Measurements from ENCODE around the gene RMDN3. TPM values are rescaled to one million over a fixed set of nuclear protein-coding genes. Genes with fewer than 3 reads are reported as not detected.

The RMDN3 gene
- total and polyA plus RNA-seq, 2 of the 13 experiments (the other 11 are each of a cell fraction or from before 2014, with no cell fraction given) = 16.8 to 19.5 TPM

DNA sequence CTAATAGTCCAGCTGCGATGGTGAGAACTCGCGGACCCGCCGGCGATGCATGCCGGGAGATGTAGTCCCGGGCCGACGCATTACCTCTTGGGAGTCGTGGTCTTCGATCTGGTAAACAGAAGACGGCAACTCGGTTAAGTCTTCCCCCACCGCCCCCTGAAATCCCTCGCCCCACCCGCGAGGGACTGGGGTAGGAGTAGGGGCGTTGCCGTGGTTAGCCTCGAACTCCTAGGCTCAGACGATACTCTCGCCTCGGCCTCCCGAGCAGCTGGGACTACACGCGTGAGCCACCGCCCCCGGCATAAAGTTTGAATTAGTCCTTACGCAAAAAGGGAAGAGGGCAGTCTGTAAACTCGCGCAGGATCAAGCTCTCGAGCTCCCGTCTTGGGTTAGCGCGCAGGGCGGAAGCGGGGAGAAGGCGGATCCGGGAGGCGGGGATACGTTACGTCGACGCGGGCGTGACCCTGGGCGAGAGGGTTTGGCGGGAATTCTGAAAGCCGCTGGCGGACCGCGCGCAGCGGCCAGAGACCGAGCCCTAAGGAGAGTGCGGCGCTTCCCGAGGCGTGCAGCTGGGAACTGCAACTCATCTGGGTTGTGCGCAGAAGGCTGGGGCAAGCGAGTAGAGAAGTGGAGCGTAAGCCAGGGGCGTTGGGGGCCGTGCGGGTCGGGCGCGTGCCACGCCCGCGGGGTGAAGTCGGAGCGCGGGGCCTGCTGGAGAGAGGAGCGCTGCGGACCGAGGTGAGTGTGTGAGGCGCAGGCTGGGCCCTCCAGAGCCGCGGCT is 60.2 kb downstream of the RMDN3 start, which contains the start of gene RAD51 (continued):
- no peak for TF ChIP-seq ZSCAN31 (CRISPR knock-in tag; IDR thresholded peaks at IDR 0.05; ENCODE audit: low read depth)
- no peak for TF ChIP-seq TAF15 (IDR thresholded peaks at IDR 0.05; ENCODE audit: low read depth, low read length, poor library complexity, severe bottlenecking)
- no peak for TF ChIP-seq SRSF4 (IDR thresholded peaks at IDR 0.05; ENCODE audit: low read depth, low read length, poor library complexity, severe bottlenecking)
- no peak for TF ChIP-seq ZBTB1 (CRISPR knock-in tag; IDR thresholded peaks at IDR 0.05; ENCODE audit: borderline replicate concordance)
- TF ChIP-seq, protein P1, sequence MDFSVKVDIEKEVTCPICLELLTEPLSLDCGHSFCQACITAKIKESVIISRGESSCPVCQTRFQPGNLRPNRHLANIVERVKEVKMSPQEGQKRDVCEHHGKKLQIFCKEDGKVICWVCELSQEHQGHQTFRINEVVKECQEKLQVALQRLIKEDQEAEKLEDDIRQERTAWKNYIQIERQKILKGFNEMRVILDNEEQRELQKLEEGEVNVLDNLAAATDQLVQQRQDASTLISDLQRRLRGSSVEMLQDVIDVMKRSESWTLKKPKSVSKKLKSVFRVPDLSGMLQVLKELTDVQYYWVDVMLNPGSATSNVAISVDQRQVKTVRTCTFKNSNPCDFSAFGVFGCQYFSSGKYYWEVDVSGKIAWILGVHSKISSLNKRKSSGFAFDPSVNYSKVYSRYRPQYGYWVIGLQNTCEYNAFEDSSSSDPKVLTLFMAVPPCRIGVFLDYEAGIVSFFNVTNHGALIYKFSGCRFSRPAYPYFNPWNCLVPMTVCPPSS (IDR thresholded peaks at IDR 0.05) = no peak
- TF ChIP-seq, protein P2, sequence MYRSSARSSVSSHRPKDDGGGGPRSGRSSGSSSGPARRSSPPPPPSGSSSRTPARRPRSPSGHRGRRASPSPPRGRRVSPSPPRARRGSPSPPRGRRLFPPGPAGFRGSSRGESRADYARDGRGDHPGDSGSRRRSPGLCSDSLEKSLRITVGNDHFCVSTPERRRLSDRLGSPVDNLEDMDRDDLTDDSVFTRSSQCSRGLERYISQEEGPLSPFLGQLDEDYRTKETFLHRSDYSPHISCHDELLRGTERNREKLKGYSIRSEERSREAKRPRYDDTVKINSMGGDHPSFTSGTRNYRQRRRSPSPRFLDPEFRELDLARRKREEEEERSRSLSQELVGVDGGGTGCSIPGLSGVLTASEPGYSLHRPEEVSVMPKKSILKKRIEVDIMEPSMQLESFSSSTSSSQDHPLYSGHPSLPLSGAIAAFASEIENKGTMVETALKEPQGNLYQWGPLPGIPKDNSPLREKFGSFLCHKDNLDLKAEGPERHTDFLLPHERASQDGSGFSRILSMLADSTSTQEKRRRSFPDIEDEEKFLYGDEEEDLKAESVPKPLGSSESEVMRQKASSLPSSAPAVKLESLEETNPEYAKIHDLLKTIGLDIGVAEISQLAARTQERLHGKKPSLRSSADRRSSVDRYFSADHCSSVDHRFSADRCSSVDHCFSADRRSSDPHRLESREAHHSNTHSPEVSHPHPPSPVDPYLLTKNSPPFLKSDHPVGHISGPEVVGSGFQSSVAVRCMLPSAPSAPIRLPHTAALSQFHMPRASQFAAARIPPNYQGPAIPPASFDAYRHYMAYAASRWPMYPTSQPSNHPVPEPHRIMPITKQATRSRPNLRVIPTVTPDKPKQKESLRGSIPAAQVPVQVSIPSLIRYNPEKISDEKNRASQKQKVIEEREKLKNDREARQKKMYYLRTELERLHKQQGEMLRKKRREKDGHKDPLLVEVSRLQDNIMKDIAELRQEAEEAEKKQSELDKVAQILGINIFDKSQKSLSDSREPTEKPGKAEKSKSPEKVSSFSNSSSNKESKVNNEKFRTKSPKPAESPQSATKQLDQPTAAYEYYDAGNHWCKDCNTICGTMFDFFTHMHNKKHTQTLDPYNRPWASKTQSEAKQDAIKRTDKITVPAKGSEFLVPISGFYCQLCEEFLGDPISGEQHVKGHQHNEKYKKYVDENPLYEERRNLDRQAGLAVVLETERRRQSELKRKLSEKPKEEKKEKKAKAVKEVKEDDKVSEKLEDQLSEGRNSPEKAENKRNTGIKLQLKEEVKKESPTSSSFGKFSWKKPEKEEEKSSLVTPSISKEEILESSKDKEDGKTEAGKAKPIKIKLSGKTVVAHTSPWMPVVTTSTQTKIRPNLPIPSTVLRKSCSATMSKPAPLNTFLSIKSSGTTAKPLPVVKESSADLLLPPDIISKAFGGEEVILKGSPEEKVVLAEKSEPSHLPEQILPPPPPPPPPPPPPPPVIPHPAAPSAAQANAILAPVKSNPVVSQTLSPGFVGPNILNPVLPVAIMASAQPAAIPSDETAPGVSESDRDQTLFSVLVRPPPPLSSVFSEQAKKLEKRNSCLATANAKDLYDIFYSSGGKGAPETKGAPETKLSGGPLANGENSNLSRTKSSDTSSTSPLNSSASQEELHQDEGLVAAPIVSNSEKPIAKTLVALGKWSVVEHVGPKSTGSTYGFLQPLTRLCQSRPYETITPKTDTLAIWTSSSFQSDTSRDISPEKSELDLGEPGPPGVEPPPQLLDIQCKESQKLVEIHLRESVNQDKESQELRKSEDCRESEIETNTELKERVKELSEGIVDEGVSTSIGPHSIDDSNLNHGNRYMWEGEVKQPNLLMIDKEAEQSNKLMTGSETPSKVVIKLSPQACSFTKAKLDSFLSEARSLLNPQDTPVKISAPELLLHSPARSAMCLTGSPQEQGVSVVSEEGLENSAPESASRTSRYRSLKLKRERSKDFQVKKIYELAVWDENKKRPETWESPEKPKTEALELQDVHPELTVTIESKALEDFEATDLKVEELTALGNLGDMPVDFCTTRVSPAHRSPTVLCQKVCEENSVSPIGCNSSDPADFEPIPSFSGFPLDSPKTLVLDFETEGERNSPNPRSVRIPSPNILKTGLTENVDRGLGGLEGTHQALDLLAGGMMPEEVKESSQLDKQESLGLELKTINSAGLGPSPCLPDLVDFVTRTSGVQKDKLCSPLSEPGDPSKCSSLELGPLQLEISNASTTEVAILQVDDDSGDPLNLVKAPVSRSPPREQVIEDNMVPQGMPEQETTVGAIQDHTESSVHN (CRISPR knock-in tag; IDR thresholded peaks at IDR 0.05) = 0 out of 2 replicates have a peak, but pooled peaks have one; percentile 37
- TF ChIP-seq SMYD3 (CRISPR knock-in tag; IDR thresholded peaks at IDR 0.05) = peak; percentile 64; the same call in 1 of the 2 replicates
- TF ChIP-seq ZMYM4 (CRISPR knock-in tag; IDR thresholded peaks at IDR 0.05) = peak; percentile 63
- peak; percentile 58; the same call in 1 of the 2 replicates for TF ChIP-seq ZNF556 (CRISPR knock-in tag; IDR thresholded peaks at IDR 0.05; ENCODE audit: borderline replicate concordance)
- no peak for TF ChIP-seq ZNF552 (CRISPR knock-in tag; IDR thresholded peaks at IDR 0.05; ENCODE audit: borderline replicate concordance)
- no peak for TF ChIP-seq REL (CRISPR knock-in tag; conservative IDR thresholded peaks at IDR 0.05)
- TF ChIP-seq TCF7 (IDR thresholded peaks at IDR 0.05; ENCODE audit: low read depth) = no peak
- peak; percentile 50; the same call in 1 of the 2 replicates for TF ChIP-seq ZFP82 (CRISPR knock-in tag; IDR thresholded peaks at IDR 0.05; ENCODE audit: borderline replicate concordance)
- TF ChIP-seq, protein P3, sequence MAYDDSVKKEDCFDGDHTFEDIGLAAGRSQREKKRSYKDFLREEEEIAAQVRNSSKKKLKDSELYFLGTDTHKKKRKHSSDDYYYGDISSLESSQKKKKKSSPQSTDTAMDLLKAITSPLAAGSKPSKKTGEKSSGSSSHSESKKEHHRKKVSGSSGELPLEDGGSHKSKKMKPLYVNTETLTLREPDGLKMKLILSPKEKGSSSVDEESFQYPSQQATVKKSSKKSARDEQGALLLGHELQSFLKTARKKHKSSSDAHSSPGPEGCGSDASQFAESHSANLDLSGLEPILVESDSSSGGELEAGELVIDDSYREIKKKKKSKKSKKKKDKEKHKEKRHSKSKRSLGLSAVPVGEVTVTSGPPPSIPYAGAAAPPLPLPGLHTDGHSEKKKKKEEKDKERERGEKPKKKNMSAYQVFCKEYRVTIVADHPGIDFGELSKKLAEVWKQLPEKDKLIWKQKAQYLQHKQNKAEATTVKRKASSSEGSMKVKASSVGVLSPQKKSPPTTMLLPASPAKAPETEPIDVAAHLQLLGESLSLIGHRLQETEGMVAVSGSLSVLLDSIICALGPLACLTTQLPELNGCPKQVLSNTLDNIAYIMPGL (CRISPR knock-in tag; IDR thresholded peaks at IDR 0.05; ENCODE audit: borderline replicate concordance in 1 of 2, low read depth in 1 of 2) = peak; percentile 46 to 85; a peak in 3 of 4 replicates
- no peak for TF ChIP-seq DPF2 (CRISPR knock-in tag; IDR thresholded peaks at IDR 0.05; ENCODE audit: borderline replicate concordance, low read depth)
- no peak; the same call in 1 of the 2 replicates for TF ChIP-seq NFIC (IDR thresholded peaks at IDR 0.05; ENCODE audit: low read length)

All from HepG2 (cell line).